Activated T-helper 2 cell treated with anti-CD3 and anti-CD28 coated beads, Interferon-gamma antibody, Interleukin-2, Interleukin-4, amounts not matched to agents 10 μg/mL and 5 μg/mL and 100 μg/mL, durations not matched to agents 14 hours and 24 hours and 36 hours (primary cell): ENCODE results near the gene PMM2. TPM values are rescaled to one million over a fixed set of nuclear protein-coding genes. Genes with fewer than 3 reads are reported as not detected.
"Not testable (repeated sequence)": the region's sequence is repeated elsewhere in the genome, so short reads cannot be mapped to it uniquely, and the experiment has no call there.

Experiments
- DNase-seq: peaks from one replicate; pipeline ENCODE4 v3.0.0; 2021; ENCODE audit warnings: low spot score
- H3K27ac Mint-ChIP-seq: one replicate; pipeline ENCODE4 v1.8.0; 2021; ENCODE audit warnings: mixed read lengths
- H3K27me3 Mint-ChIP-seq: one replicate; pipeline ENCODE4 v1.8.0; 2021; ENCODE audit warnings: low read depth, mixed read lengths
- H3K36me3 Mint-ChIP-seq: one replicate; pipeline ENCODE4 v1.8.0; 2021; ENCODE audit warnings: low read depth, mixed read lengths
- H3K4me1 Mint-ChIP-seq: one replicate; pipeline ENCODE4 v1.8.0; 2021; ENCODE audit warnings: low read depth, mixed read lengths
- H3K4me3 Mint-ChIP-seq: one replicate; pipeline ENCODE4 v1.8.0; 2021; ENCODE audit warnings: low read depth, mild to moderate bottlenecking, moderate library complexity, mixed read lengths
- H3K9me3 Mint-ChIP-seq: one replicate; pipeline ENCODE4 v1.8.0; 2021; ENCODE audit warnings: mixed read lengths
- intact Hi-C: fragments of 100-400 bp; cut with micrococcal nuclease; formaldehyde crosslinking; loops from one replicate; pipeline ENCODE4 v1.15.1; 2023
- total RNA-seq: library from RNA; stranded (reverse); gene quantifications from 2 replicates; pipeline ENCODE4 v1.2.3, GENCODE V29; 2022

The PMM2 gene
- total RNA-seq: 62.5 and 67.6 TPM in 2 replicates

- intact Hi-C loops: loop anchor here (1.0 to 5.0 kb wide), 6 partner anchors 72 to 330 kb away; partner anchors contain the start of genes ABAT, CARHSP1, HAPSTR1 and METTL22
- Mint-ChIP-seq H3K4me3 (peak within 1 kb of the TSS; percentile 95), H3K27ac (peak within 1 kb of the TSS; percentile 90), H3K9me3 (no peaks in the 10 kb centered on the region), H3K36me3 (peaks cover 34% of the 10 kb centered on the region), H3K27me3 (no peaks in the 10 kb centered on the region), H3K4me1 (peaks cover 36% of the 10 kb centered on the region)
- DNase-seq: peak; percentile 94
These were observed at the start of gene PMM2, which contains the start of gene TMEM186 for GRCh38 chr16:8797364-8798173. PMM2 (plus strand) TSS chr16:8797839; CDS start chr16:8797883, 44 bp downstream. TMEM186 (minus strand) TSS chr16:8797639; CDS start chr16:8797614, 25 bp downstream.

- H3K4me1 Mint-ChIP-seq, H3K27ac Mint-ChIP-seq, intact Hi-C loops, H3K36me3 Mint-ChIP-seq, H3K9me3 Mint-ChIP-seq, H3K27me3 Mint-ChIP-seq, DNase-seq, H3K4me3 Mint-ChIP-seq: not testable (repeated sequence)
These were observed 48.7 kb upstream of the PMM2 start for GRCh38 chr16:8748944-8749343.

DNA sequence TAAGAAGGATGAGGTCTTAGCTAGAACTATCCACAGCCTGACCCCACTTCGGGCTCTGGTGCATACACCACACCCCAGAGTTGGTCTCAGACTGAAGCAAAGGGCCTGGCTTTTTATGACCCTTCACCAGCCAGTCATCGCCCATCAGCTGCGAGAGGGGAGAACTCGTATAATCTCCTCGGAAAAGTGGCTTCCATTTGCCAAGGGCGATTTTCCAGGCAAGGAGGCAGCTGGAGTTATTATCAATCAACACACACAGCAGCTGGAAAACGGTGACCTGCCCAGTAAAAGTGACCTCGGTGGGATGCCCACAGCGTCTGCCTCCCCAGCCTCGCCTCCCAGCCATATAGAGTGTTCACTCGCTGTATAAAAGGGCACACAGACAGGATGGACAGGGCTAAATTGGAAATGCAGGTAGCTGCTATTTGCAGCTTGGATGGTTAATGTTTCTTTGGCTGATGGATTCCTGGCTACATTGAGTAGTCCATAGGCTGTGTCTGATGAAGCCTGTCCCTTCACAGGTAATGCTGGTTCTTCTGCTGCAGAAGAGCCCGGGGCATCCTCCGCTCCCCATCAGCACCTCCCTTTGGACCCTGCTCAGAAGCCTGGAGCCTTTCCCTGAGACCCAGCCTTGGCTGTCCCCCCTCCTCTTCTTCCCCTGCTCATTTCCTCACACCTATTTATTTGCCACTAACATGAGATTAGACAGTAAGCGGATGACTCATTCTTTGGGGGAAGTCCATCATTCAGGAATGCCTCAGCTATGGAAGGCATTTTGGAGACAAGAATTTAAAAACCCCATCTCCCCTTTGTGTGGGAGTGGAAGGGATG, 45.9 kb upstream of the PMM2 start:
- Mint-ChIP-seq H3K9me3 (no peaks in the 10 kb centered on the region), H3K4me3 (no peak overlapping the region), H3K36me3 (peaks cover 3% of the 10 kb centered on the region), H3K27ac (no peak overlapping the region), H3K27me3 (no peaks in the 10 kb centered on the region), H3K4me1 (no peaks in the 10 kb centered on the region)
- intact Hi-C loops: no loop called here
- DNase-seq: no peak

DNA sequence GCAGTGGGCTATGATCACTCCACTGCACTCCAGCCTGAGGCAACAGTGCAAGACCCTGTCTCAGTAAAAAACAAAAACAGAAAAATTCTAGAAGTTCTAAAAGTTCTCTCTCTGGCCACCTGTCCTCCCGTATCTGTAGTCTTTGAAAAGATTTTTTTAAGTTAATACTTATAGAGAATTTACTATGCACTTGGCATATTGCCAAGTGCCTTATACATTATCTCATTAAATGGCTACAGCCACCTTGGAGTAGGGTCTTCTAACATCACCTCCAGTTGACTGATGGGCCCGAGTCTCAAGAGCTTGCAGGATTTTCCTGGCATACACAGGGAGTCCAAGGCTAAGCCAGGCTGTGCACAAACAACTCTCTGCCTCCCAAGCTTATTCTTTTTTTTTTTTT, 44.9 kb upstream of the PMM2 start:
- H3K36me3 Mint-ChIP-seq: peaks cover 3% of the 10 kb centered on the region
- H3K4me1 Mint-ChIP-seq: no peaks in the 10 kb centered on the region
- no peak overlapping the region for H3K27ac Mint-ChIP-seq
- intact Hi-C loops: no loop called here
- no peaks in the 10 kb centered on the region for H3K9me3 Mint-ChIP-seq
- no peak for DNase-seq
- no peak overlapping the region for H3K4me3 Mint-ChIP-seq
- H3K27me3 Mint-ChIP-seq: no peaks in the 10 kb centered on the region

DNA sequence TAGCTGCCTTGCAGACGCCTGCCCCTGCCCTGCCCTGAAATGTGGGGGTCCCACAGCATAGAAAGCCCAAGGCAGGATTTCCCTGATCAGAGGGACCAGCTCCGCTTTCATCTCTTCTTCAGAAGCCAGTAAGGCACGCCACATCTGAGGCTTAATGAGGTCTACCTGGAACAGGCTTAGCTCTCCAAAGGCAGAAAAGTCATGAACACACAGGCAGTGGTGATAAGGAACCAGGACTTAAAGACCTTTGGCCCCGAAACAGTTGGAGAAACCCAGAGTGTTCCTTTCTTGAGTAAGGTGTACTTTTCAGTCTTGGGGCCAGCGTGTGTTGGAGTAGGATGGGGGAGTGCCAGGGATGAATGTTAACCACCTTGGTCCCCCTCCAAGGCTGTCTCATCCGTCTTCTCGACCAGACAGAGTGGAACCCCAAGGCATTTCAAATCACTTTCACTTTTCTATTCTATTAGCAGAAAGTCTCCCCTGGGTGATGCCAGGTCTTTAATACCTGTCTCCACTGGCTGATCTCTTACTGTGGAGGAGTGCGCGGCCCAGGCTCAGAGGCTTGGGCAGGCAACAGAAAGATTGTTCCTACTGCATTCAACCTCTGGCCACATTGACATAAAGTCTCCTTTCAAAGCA, 44.1 kb upstream of the PMM2 start:
- intact Hi-C loops: no loop called here
- no peak for DNase-seq
- no peak overlapping the region for H3K27ac Mint-ChIP-seq
- peaks cover 3% of the 10 kb centered on the region for H3K36me3 Mint-ChIP-seq
- H3K9me3 Mint-ChIP-seq: no peaks in the 10 kb centered on the region
- no peaks in the 10 kb centered on the region for H3K27me3 Mint-ChIP-seq
- no peak overlapping the region for H3K4me3 Mint-ChIP-seq
- H3K4me1 Mint-ChIP-seq: no peaks in the 10 kb centered on the region

GRCh38 chr16:8756755-8757154, 40.9 kb upstream of the PMM2 start:
- H3K36me3 Mint-ChIP-seq: peaks cover 3% of the 10 kb centered on the region
- no peaks in the 10 kb centered on the region for H3K9me3 Mint-ChIP-seq
- no peaks in the 10 kb centered on the region for H3K4me1 Mint-ChIP-seq
- H3K27me3 Mint-ChIP-seq: no peaks in the 10 kb centered on the region
- no peak overlapping the region for H3K4me3 Mint-ChIP-seq
- no peak overlapping the region for H3K27ac Mint-ChIP-seq
- no peak for DNase-seq
- intact Hi-C loops: no loop called here

DNA sequence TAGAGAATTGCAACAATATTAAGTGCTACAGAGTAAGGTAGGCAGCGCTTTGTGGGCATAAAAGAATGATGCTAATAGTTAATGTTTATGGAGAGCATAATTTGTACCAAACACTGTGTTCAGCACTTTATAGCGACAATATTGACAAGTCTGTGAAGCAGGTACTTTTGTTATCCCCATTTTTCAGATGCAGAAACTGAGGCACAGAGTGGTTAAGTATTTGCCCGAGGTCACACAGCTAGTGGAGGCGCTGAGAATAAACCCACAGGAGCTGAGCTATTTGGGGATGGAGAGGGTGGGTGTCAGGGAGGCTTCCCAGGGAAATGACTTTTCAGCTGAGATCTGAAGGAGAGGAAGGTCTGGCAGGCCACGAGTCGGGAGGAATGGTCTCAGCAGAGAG, 39.6 kb upstream of the PMM2 start:
- no peaks in the 10 kb centered on the region for H3K4me1 Mint-ChIP-seq
- intact Hi-C loops: no loop called here
- no peak overlapping the region for H3K27ac Mint-ChIP-seq
- no peak overlapping the region for H3K4me3 Mint-ChIP-seq
- H3K36me3 Mint-ChIP-seq: peaks cover 3% of the 10 kb centered on the region
- no peaks in the 10 kb centered on the region for H3K27me3 Mint-ChIP-seq
- no peaks in the 10 kb centered on the region for H3K9me3 Mint-ChIP-seq
- no peak for DNase-seq

GRCh38 chr16:8760021-8760420, 37.6 kb upstream of the PMM2 start:
- H3K27me3 Mint-ChIP-seq: no peaks in the 10 kb centered on the region
- H3K4me3 Mint-ChIP-seq: no peak overlapping the region
- intact Hi-C loops: no loop called here
- H3K4me1 Mint-ChIP-seq: no peaks in the 10 kb centered on the region
- no peaks in the 10 kb centered on the region for H3K9me3 Mint-ChIP-seq
- H3K27ac Mint-ChIP-seq: no peak overlapping the region
- no peak for DNase-seq
- H3K36me3 Mint-ChIP-seq: no peaks in the 10 kb centered on the region

DNA sequence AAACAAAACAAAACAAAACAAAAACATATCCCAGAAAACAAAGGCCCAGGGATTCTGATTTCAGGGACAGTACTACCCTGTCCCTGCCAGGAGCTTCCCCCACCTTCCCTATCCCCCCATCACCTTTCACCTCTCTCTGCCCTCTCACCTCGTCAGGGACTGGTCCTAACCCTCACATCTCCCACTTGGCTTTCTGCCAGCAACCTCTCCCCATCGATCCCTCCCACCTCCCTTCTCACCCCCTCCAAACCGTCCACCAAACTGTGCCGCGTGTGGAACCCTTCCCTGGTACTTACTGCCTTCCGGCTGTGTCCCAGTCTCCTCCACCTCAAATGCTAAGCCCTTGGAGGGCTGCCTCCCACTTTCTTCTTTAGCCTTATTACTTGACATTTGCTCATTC, 36.6 kb upstream of the PMM2 start:
- intact Hi-C loops: no loop called here
- Mint-ChIP-seq H3K4me1 (no peaks in the 10 kb centered on the region), H3K27ac (no peak overlapping the region), H3K36me3 (no peaks in the 10 kb centered on the region), H3K4me3 (no peak overlapping the region), H3K9me3 (no peaks in the 10 kb centered on the region), H3K27me3 (no peaks in the 10 kb centered on the region)
- DNase-seq: no peak

DNA sequence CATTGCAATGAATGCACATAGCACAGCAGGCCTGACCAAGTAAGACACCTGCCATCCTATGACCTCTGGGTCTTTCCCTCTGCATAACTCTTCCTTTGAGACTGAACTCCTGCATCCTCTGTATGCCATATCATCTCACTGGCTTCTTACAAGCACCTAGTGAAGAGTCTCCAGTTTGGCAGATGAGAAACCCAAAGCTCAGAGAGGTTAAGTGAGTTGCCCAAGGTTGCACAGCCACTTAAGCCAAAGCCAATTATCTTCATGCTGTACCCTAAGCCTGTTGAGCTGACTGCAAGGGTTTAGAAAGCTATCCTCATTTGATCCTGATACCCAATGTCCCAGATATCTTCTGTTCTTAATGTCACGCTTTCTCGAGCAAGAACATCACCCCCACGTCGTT, 35.4 kb upstream of the PMM2 start:
- Mint-ChIP-seq H3K36me3 (no peaks in the 10 kb centered on the region), H3K27me3 (no peaks in the 10 kb centered on the region), H3K9me3 (no peaks in the 10 kb centered on the region), H3K4me3 (no peak overlapping the region), H3K4me1 (no peaks in the 10 kb centered on the region), H3K27ac (no peak overlapping the region)
- no peak for DNase-seq
- intact Hi-C loops: no loop called here

- Mint-ChIP-seq H3K36me3 (peaks cover 2% of the 10 kb centered on the region), H3K27ac (no peak overlapping the region), H3K4me1 (no peaks in the 10 kb centered on the region), H3K4me3 (no peak overlapping the region), H3K27me3 (no peaks in the 10 kb centered on the region), H3K9me3 (no peaks in the 10 kb centered on the region)
- intact Hi-C loops: no loop called here
- DNase-seq: no peak
These were observed 34.6 kb upstream of the PMM2 start for GRCh38 chr16:8763083-8763482.

DNA sequence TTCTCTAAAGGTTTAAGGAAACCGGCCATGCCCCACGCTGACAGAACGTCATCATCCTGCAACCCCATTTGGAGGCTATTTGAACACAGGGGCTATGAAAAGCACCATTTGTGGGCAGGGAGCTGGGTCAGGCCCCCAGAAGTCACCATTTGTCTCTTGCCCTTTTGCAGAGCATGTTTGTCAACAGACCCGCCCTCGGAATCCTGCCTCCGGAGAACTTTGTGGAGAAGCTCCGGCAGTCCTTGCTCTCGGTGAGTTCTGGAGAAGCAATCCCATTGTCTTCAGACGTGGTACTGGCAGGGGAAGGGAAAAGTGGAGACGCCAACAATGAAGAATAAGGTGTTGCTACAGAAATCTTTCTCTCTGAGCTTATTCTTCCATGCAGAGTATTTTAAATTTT, 33.7 kb upstream of the PMM2 start:
- Mint-ChIP-seq H3K27ac (no peak overlapping the region), H3K36me3 (peaks cover 9% of the 10 kb centered on the region), H3K4me3 (no peak overlapping the region), H3K27me3 (no peaks in the 10 kb centered on the region), H3K9me3 (no peaks in the 10 kb centered on the region), H3K4me1 (no peaks in the 10 kb centered on the region)
- no peak for DNase-seq
- intact Hi-C loops: no loop called here
